ENCODE results near the gene VWC2L. TPM values are rescaled to one million over a fixed set of nuclear protein-coding genes. Genes with fewer than 3 reads are reported as not detected.

The VWC2L gene
- total and polyA plus RNA-seq, 10 of the 15 experiments (the other 5 are each of a cell fraction or from before 2014, with no cell fraction given) = not detected

- TF ChIP-seq SPI1 (IDR thresholded peaks at IDR 0.05; ENCODE audit: borderline replicate concordance, insufficient read depth, low read depth, low read length) = no peak
- no peak for TF ChIP-seq E4F1 (IDR thresholded peaks at IDR 0.05; ENCODE audit: borderline replicate concordance, partially characterized antibody)
Observed at GRCh38 chr2:214469728-214470127, 58.9 kb downstream of the VWC2L start (continued).

GRCh38 chr2:214471382-214471781 is 60.5 kb downstream of the VWC2L start:
- BruUV-seq (replicated peaks) = no TSS peak
- WGBS (ENCODE audit: insufficient coverage, insufficient replicate concordance, low lambda C conversion rate, missing lambda C conversion rate) = 6% methylated on average over 1 of the region's 1 CpG
- Histone ChIP-seq H3K9me3 (replicated peaks; ENCODE audit: control insufficient read depth, insufficient read depth, low read length) (no peaks in the 10 kb centered on the region), H3K36me3 (ENCODE audit: control insufficient read depth in 2 of 2, insufficient read depth in 2 of 2, low read length in 1 of 2) (no peaks in the 10 kb centered on the region), H3K4me3 (no peak overlapping the region), H2AFZ (ENCODE audit: control insufficient read depth, low read depth, low read length) (no peak overlapping the region), H3K27ac (ENCODE audit: control insufficient read depth, insufficient read depth) (no peak overlapping the region), H3K79me2 (ENCODE audit: control insufficient read depth, insufficient read depth, low read length) (no peaks in the 10 kb centered on the region), H4K20me1 (ENCODE audit: control insufficient read depth, insufficient read depth) (no peaks in the 10 kb centered on the region), H3K27me3 (replicated peaks in 1 of 2; ENCODE audit: control insufficient read depth in 2 of 2, insufficient read depth in 2 of 2, low read length in 1 of 2) (no peaks in the 10 kb centered on the region), H3K4me2 (ENCODE audit: control insufficient read depth, insufficient read depth) (no peak overlapping the region), H3K4me1 (ENCODE audit: control insufficient read depth, insufficient read depth, low read length) (no peaks in the 10 kb centered on the region), H3K9ac (ENCODE audit: control insufficient read depth, insufficient read depth, low read length) (no peak overlapping the region)
- FAIRE-seq (no peak), ATAC-seq (no peak), DNase-seq (ENCODE audit: low read depth, low spot score) (no peak)
- TF ChIP-seq CREM (IDR thresholded peaks at IDR 0.05; ENCODE audit: low read depth) (no peak), SKIL (IDR thresholded peaks at IDR 0.05; ENCODE audit: low read depth, poor library complexity, severe bottlenecking) (no peak), SMAD5 (IDR thresholded peaks at IDR 0.05; ENCODE audit: low read depth) (no peak), YY1 (IDR thresholded peaks at IDR 0.05; ENCODE audit: low read depth, low read length) (no peak), SMARCA5 (IDR thresholded peaks at IDR 0.05) (no peak), JUND (IDR thresholded peaks at IDR 0.05; ENCODE audit: low read depth, low read length) (no peak), SUZ12 (IDR thresholded peaks at IDR 0.05; ENCODE audit: unreplicated experiment) (no peak)
- ChIA-PET SMC1A (ENCODE audit: uncharacterized antibody, unreplicated experiment) (no interaction called here), POLR2A (no interaction called here), RAD21 (ENCODE audit: unreplicated experiment) (no interaction called here), CTCF (no interaction called here)
- intact Hi-C loops (cut with micrococcal nuclease; ENCODE audit: unreplicated experiment) (no loop called here), in situ Hi-C loops (cut with MboI) (no loop called here)
